HepG2 (cell line): ENCODE results near the gene UBXN1.
A peak's percentile ranks its signal among the peaks of the same experiment; 100 is the strongest.

ENCODE experiments used
- ATF3 ChIP-seq: sonication (generic); formaldehyde crosslinking; IDR thresholded peaks from 2 replicates; pipeline ENCODE4 v1.4.0; 2020; ENCODE audit warnings: missing genetic modification reagents
- FOXJ3 ChIP-seq: sonication (generic); formaldehyde crosslinking; IDR thresholded peaks from 2 replicates; pipeline ENCODE4 v1.4.0; 2020; ENCODE audit warnings: missing genetic modification reagents, mild to moderate bottlenecking, borderline replicate concordance
- MAX ChIP-seq: IDR thresholded peaks from 2 replicates; pipeline ENCODE4 v1.6.1; 2012; ENCODE audit warnings: inconsistent platforms
- PBX3 ChIP-seq: sonication (generic); formaldehyde crosslinking; IDR thresholded peaks from 2 replicates; pipeline ENCODE4 v1.8.1; 2023; ENCODE audit warnings: missing genetic modification reagents, inconsistent platforms, borderline replicate concordance
- POLR2AphosphoS5 ChIP-seq: IDR thresholded peaks from 2 replicates; pipeline ENCODE4 v1.6.1; 2012; ENCODE audit warnings: low read depth, low read length
- STAT6 ChIP-seq: sonication (generic); formaldehyde crosslinking; IDR thresholded peaks from 2 replicates; pipeline ENCODE4 v1.4.0; 2020; ENCODE audit warnings: missing genetic modification reagents, mild to moderate bottlenecking, borderline replicate concordance

GRCh38 chr11:62647609-62648005 is 31.3 kb downstream of the UBXN1 start:
- no peak for TF ChIP-seq STAT6
- TF ChIP-seq MAX: no peak
- no peak for TF ChIP-seq PBX3
- TF ChIP-seq FOXJ3 (CRISPR knock-in tag): no peak
- TF ChIP-seq ATF3: no peak
- TF ChIP-seq POLR2AphosphoS5: 0 out of 2 replicates have a peak, but pooled peaks have one; percentile 17
